Astrocyte (in vitro differentiated cells and primary cell): ENCODE data around the gene ABCA7. TPM values are rescaled to one million over a fixed set of nuclear protein-coding genes. Genes with fewer than 3 reads are reported as not detected.

ENCODE experiments used
- DNase-seq: peaks from one replicate; pipeline ENCODE4 v3.0.0-alpha.2; 2010; ENCODE audit warnings: low read depth
- FAIRE-seq: peaks from 2 replicates; lab custom pipeline; 2011; peaks lifted over from hg19 to GRCh38; lab: Jason Lieb, UNC
- H2AFZ ChIP-seq: 2 replicates; pipeline ENCODE4 v1.6.0; 2012; ENCODE audit warnings: low read depth, low read length, inconsistent platforms
- H3K27ac ChIP-seq: 2 replicates; pipeline ENCODE4 v1.5.1; 2011; ENCODE audit warnings: low read depth, low read length, inconsistent platforms
- H3K27me3 ChIP-seq: 2 replicates; pipeline ENCODE4 v1.6.0; 2011; ENCODE audit warnings: low read length, inconsistent platforms; ENCODE audit not compliant: insufficient read depth
- H3K36me3 ChIP-seq: 2 replicates; pipeline ENCODE4 v1.5.1; 2011; ENCODE audit warnings: low read length, inconsistent platforms; ENCODE audit not compliant: insufficient read depth
- H3K4me1 ChIP-seq: 2 replicates; pipeline ENCODE4 v1.5.1; 2011; ENCODE audit warnings: low read length, inconsistent platforms; ENCODE audit not compliant: insufficient read depth
- H3K4me2 ChIP-seq: 2 replicates; pipeline ENCODE4 v1.6.0; 2012; ENCODE audit warnings: low read length, inconsistent platforms
- H3K4me3 ChIP-seq: 2 replicates; pipeline ENCODE4 v1.5.1; 2011; ENCODE audit warnings: low read depth, mild to moderate bottlenecking, low read length, inconsistent platforms; ENCODE audit not compliant: insufficient read depth
- H3K79me2 ChIP-seq: 2 replicates; pipeline ENCODE4 v1.6.0; 2012; ENCODE audit warnings: mild to moderate bottlenecking, low read length, inconsistent platforms; ENCODE audit not compliant: insufficient read depth
- H3K9ac ChIP-seq: 2 replicates; pipeline ENCODE4 v1.6.0; 2012; ENCODE audit warnings: mild to moderate bottlenecking, low read length, inconsistent platforms
- H3K9me3 ChIP-seq: 2 replicates; pipeline ENCODE4 v1.5.1; 2012; ENCODE audit warnings: low read depth, mild to moderate bottlenecking, low read length, inconsistent platforms; ENCODE audit not compliant: insufficient read depth
- H4K20me1 ChIP-seq: 2 replicates; pipeline ENCODE4 v1.6.0; 2012; ENCODE audit warnings: low read length, inconsistent platforms; ENCODE audit not compliant: insufficient read depth
- H3K27ac Mint-ChIP-seq: one replicate; pipeline ENCODE4 v1.8.0; 2021; ENCODE audit warnings: mild to moderate bottlenecking, mixed read lengths; ENCODE audit not compliant: unreplicated experiment
- H3K27me3 Mint-ChIP-seq: one replicate; pipeline ENCODE4 v1.8.0; 2021; ENCODE audit warnings: low read depth, mixed read lengths; ENCODE audit not compliant: unreplicated experiment
- H3K36me3 Mint-ChIP-seq: one replicate; pipeline ENCODE4 v1.8.0; 2021; ENCODE audit warnings: low read depth, mixed read lengths; ENCODE audit not compliant: unreplicated experiment
- H3K4me1 Mint-ChIP-seq: one replicate; pipeline ENCODE4 v1.8.0; 2021; ENCODE audit warnings: low read depth, mixed read lengths; ENCODE audit not compliant: unreplicated experiment
- H3K4me3 Mint-ChIP-seq: one replicate; pipeline ENCODE4 v1.8.0; 2021; ENCODE audit warnings: mild to moderate bottlenecking, moderate library complexity, mixed read lengths; ENCODE audit not compliant: unreplicated experiment
- H3K9me3 Mint-ChIP-seq: one replicate; pipeline ENCODE4 v1.8.0; 2021; ENCODE audit warnings: mild to moderate bottlenecking, mixed read lengths; ENCODE audit not compliant: unreplicated experiment
- CTCF ChIP-seq: IDR thresholded peaks from 2 replicates; pipeline ENCODE4 v1.5.1; 2011; ENCODE audit warnings: low read depth, mild to moderate bottlenecking, inconsistent platforms, low read length, moderate library complexity; ENCODE audit not compliant: insufficient read depth
- EZH2 ChIP-seq: IDR thresholded peaks from 2 replicates; pipeline ENCODE4 v1.6.1; 2012; ENCODE audit warnings: mild to moderate bottlenecking, low read length, inconsistent platforms; ENCODE audit not compliant: insufficient read depth
- total RNA-seq: library from RNA; stranded (reverse); gene quantifications from 2 replicates; pipeline ENCODE4 v1.2.1, GENCODE V29; 2021

Gene ABCA7
- total RNA-seq, 1 donor from 2014 or later: 18.4 TPM

DNA sequence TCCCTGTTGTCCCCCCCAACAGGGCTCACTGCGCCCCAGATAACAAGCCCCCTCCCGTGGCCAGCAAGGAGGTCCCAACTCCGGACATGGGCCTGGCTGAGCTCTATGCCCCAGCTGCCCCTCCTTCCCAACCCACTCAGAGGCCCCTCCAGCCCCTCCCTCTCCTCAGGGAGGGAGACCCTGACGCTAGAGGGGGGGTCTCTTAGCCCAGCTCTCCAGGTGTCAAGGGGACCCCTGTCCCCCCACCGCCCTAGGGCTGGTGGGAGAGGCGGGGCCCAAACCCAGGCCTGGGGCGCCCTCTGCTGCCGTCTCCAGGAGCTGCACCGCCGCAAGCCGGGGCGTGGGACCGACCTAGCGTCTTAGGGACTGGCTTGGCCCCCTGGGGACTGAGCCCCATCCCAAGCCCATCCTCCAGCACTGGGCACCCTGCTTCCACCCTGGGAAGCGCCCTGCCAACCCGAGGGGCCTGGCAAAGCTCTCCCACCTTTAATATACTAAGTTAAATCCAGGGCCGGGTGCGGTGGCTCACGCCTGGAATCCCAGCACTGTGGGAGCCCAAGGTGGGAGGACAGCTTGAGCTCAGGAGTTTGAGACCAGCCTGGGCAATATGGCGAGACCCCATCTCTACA lies 38.3 kb upstream of the ABCA7 start:
- FAIRE-seq: no peak
- H3K4me3 ChIP-seq: no peak overlapping the region
- Mint-ChIP-seq H3K4me1 (no peaks in the 10 kb centered on the region), H3K9me3 (no peaks in the 10 kb centered on the region), H3K36me3 (peaks cover under 1% of the 10 kb centered on the region), H3K27me3 (peaks cover 24% of the 10 kb centered on the region), H3K4me3 (no peak overlapping the region), H3K27ac (no peak overlapping the region)
- H3K9ac ChIP-seq: no peak overlapping the region
- no peak for DNase-seq
- no peak overlapping the region for H2AFZ ChIP-seq
- H3K27me3 ChIP-seq: peaks cover 30% of the 10 kb centered on the region
- no peak overlapping the region for H3K4me2 ChIP-seq
- H3K36me3 ChIP-seq: no peaks in the 10 kb centered on the region
- TF ChIP-seq EZH2 (no peak), CTCF (peak; percentile 41)
- no peak overlapping the region for H3K27ac ChIP-seq
- H4K20me1 ChIP-seq: peaks cover 10% of the 10 kb centered on the region
- no peaks in the 10 kb centered on the region for H3K79me2 ChIP-seq
- H3K4me1 ChIP-seq: no peaks in the 10 kb centered on the region
- no peaks in the 10 kb centered on the region for H3K9me3 ChIP-seq

DNA sequence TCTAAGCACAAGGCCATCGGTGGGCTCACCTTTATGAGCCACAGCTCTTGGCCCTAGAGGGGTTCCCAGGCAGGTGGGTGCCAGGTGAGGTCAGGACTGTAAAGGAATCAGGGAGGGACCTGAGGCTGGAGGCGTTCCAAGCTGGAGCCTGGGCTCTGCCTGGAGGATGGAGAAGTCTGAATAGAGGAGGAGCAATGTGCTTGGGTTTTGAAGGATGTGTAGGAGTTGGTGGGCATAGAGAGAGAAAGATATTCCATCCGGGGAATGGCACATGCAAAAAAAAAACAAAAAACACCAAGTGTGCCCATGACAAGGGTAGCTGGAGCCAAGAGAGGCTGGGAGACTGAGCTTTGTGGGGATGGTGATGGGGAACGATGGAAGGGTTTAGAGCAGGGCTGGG lies 37.3 kb upstream of the ABCA7 start:
- peak overlapping the region; percentile 16 for H3K4me3 Mint-ChIP-seq
- H3K9me3 Mint-ChIP-seq: no peaks in the 10 kb centered on the region
- no peaks in the 10 kb centered on the region for H3K4me1 Mint-ChIP-seq
- FAIRE-seq: no peak
- no peaks in the 10 kb centered on the region for H3K79me2 ChIP-seq
- no peak for TF ChIP-seq EZH2
- TF ChIP-seq CTCF: no peak
- H3K4me1 ChIP-seq: no peaks in the 10 kb centered on the region
- H2AFZ ChIP-seq: no peak overlapping the region
- no peak for DNase-seq
- no peaks in the 10 kb centered on the region for H3K36me3 Mint-ChIP-seq
- H3K27me3 ChIP-seq: peaks cover 26% of the 10 kb centered on the region
- no peak overlapping the region for H3K9ac ChIP-seq
- no peak overlapping the region for H3K27ac ChIP-seq
- no peak overlapping the region for H3K27ac Mint-ChIP-seq
- no peaks in the 10 kb centered on the region for H3K36me3 ChIP-seq
- no peaks in the 10 kb centered on the region for H3K9me3 ChIP-seq
- peaks cover 14% of the 10 kb centered on the region for H4K20me1 ChIP-seq
- H3K4me2 ChIP-seq: no peak overlapping the region
- no peak overlapping the region for H3K4me3 ChIP-seq
- H3K27me3 Mint-ChIP-seq: peaks cover 23% of the 10 kb centered on the region

DNA sequence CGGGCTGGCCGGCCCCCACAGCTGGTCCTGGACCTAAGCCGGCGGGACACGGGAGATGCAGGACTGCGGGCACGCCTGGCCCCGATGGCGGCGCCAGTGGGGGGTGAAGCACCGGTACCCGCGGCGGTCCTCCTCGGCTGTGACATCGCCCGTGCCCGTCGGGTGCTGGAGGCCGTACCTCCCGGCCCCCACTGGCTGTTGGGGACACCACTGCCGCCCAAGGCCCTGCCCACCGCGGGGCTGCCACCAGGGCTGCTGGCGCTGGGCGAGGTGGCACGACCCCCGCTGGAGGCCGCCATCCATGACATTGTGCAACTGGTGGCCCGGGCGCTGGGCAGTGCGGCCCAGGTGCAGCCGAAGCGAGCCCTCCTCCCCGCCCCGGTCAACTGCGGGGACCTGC lies 36.6 kb upstream of the ABCA7 start:
- no peaks in the 10 kb centered on the region for H3K79me2 ChIP-seq
- H3K4me3 ChIP-seq: no peak overlapping the region
- DNase-seq (no peak), FAIRE-seq (no peak)
- H3K27me3 ChIP-seq: peaks cover 20% of the 10 kb centered on the region
- H4K20me1 ChIP-seq: peaks cover 10% of the 10 kb centered on the region
- no peak overlapping the region for H3K4me2 ChIP-seq
- Mint-ChIP-seq H3K27me3 (peaks cover 17% of the 10 kb centered on the region), H3K4me1 (no peaks in the 10 kb centered on the region), H3K9me3 (no peaks in the 10 kb centered on the region), H3K4me3 (no peak overlapping the region), H3K27ac (no peak overlapping the region), H3K36me3 (no peaks in the 10 kb centered on the region)
- TF ChIP-seq EZH2: no peak
- no peak overlapping the region for H3K9ac ChIP-seq
- H3K36me3 ChIP-seq: no peaks in the 10 kb centered on the region
- no peak overlapping the region for H2AFZ ChIP-seq
- H3K9me3 ChIP-seq: no peaks in the 10 kb centered on the region
- no peak overlapping the region for H3K27ac ChIP-seq
- no peaks in the 10 kb centered on the region for H3K4me1 ChIP-seq
